Suprapubic skin (tissue), 4 donors: ENCODE measurements around the gene DDR2.

ENCODE experiments used
- CTCF ChIP-seq, 2 donors: fragments of 200-600 bp in 1 of 2; fragments of 450-650 bp in 1 of 2; sonication (generic) in 1 of 2; IDR thresholded peaks; one replicate each; pipeline ENCODE4 v1.5.1; 2016 to 2019; ENCODE audit warnings: antibody characterized with exemption in 2 of 2, mild to moderate bottlenecking in 1 of 2, moderate library complexity in 1 of 2
- EP300 ChIP-seq: sonication (generic); formaldehyde crosslinking; IDR thresholded peaks from one replicate; pipeline ENCODE4 v1.6.1; 2017; ENCODE audit warnings: antibody characterized with exemption
- POLR2A ChIP-seq, 2 donors: fragments of 450-650 bp; IDR thresholded peaks; one replicate each; pipeline ENCODE4 v1.6.1; 2017; ENCODE audit warnings: antibody characterized with exemption in 2 of 2, mild to moderate bottlenecking in 2 of 2, moderate library complexity in 2 of 2
- POLR2AphosphoS5 ChIP-seq, 3 donors: sonication (generic); formaldehyde crosslinking; IDR thresholded peaks; one replicate each; pipeline ENCODE4 v1.6.1; 2017; ENCODE audit warnings: antibody characterized with exemption in 3 of 3

GRCh38 chr1:162632698-162633080, 425 bp downstream of the DDR2 start:
- TF ChIP-seq CTCF (IDR thresholded peaks at IDR 0.05) (no peak), POLR2A (IDR thresholded peaks at IDR 0.05) (no peak), POLR2AphosphoS5 (IDR thresholded peaks at IDR 0.05) (no peak), EP300 (no peak)
